RWPE1 (cell line): ENCODE data around the gene CNTNAP2.

ENCODE experiments used
- CTCF ChIA-PET: fragments of 350-600 bp; sonication (Branson Sonifier 250); formaldehyde crosslinking; extraction: SDS; loops from one replicate; lab custom pipeline; 2021; lab: Yijun Ruan, JAX
- POLR2A ChIA-PET: fragments of 400-600 bp; formaldehyde crosslinking; extraction: SDS; loops from one replicate; lab custom pipeline; 2020; ENCODE audit warnings: antibody characterized with exemption; ENCODE audit not compliant: low non-redundant PET; lab: Yijun Ruan, JAX
- DNase-seq: peaks from one replicate; pipeline ENCODE4 v3.0.0; 2012; ENCODE audit warnings: low spot score
- H3K27ac ChIP-seq: fragments of 450-650 bp; 2 replicates; pipeline ENCODE4 v1.5.1; 2017
- CTCF ChIP-seq: fragments of 450-650 bp; conservative IDR thresholded peaks from 2 replicates; pipeline ENCODE4 v1.5.1; 2017; ENCODE audit warnings: low read depth, mild to moderate bottlenecking

Gene CNTNAP2

DNA sequence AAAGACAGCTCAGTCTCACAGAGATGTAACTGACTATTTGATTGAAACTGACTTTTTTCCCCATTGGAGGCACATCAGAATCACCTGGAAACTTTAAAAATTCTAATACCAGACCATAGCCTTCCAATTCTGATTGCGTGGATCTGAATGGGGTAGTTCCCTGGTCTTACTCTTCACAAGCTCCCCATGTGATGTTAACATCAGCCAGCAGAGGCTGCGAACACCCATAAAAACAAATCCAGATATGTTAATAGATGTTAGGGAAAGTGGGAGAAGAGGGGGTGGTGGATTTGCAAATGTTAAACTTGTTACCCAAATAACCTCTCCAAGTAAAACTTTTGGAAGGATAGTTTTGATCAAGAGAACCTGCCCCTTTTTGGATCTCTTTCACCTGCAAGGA lies 1133.4 kb downstream of the CNTNAP2 start:
- CTCF ChIA-PET = interaction anchor here (0.6 kb wide), 1 partner anchor 772 kb away, joined by 5 read pairs; no protein-coding TSS in a partner anchor

GRCh38 chr7:147251751-147252325 lies 1135.2 kb downstream of the CNTNAP2 start:
- ChIA-PET POLR2A (no interaction called here), CTCF (no interaction called here)
- no peak for DNase-seq
- no peak overlapping the region for H3K27ac ChIP-seq
- TF ChIP-seq CTCF = no peak

More for the DNA sequence above, 1133.4 kb downstream of the CNTNAP2 start:
- DNase-seq = no peak
- H3K27ac ChIP-seq = no peak overlapping the region
- TF ChIP-seq CTCF = no peak
- POLR2A ChIA-PET = no interaction called here

- no peak for TF ChIP-seq CTCF
- ChIA-PET POLR2A (no interaction called here), CTCF (no interaction called here)
- no peak for DNase-seq
- no peak overlapping the region for H3K27ac ChIP-seq
Measured at GRCh38 chr7:147261693-147262092, 1145.1 kb downstream of the CNTNAP2 start.

DNA sequence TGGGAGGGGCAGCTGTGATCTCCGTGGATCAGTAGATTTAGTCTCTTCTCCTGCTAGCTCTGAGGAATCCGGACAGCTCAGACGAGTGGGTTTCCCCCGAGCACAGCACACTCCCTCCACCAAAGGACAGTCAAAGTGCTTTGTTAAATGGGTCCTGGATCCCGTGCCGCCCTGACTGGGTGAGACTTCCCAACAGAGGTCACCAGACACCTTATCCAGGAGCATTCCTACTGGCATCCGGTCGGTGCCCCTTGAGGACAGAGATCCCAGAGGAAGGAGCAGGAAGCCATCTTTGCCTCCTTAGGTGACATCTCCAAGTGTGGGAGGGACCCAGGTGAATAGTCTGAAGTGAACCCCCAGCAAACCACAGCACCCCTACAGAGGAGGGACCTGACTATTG lies 1148.9 kb downstream of the CNTNAP2 start:
- CTCF ChIA-PET = no interaction called here
- H3K27ac ChIP-seq = no peak overlapping the region
- DNase-seq = no peak
- POLR2A ChIA-PET = no interaction called here
- no peak for TF ChIP-seq CTCF

GRCh38 chr7:147276106-147276505 lies 1159.5 kb downstream of the CNTNAP2 start:
- POLR2A ChIA-PET = no interaction called here

GRCh38 chr7:147276783-147277370 lies 1160.3 kb downstream of the CNTNAP2 start:
- POLR2A ChIA-PET = no interaction called here
- no peak for DNase-seq
- H3K27ac ChIP-seq = no peak overlapping the region
- CTCF ChIA-PET = no interaction called here
- no peak for TF ChIP-seq CTCF

More at GRCh38 chr7:147276106-147276505, 1159.5 kb downstream of the CNTNAP2 start:
- no peak for TF ChIP-seq CTCF
- CTCF ChIA-PET = no interaction called here
- H3K27ac ChIP-seq = no peak overlapping the region
- DNase-seq = no peak
